ENCODE results near the gene ANKS3.

ANKS3 gene

DNA sequence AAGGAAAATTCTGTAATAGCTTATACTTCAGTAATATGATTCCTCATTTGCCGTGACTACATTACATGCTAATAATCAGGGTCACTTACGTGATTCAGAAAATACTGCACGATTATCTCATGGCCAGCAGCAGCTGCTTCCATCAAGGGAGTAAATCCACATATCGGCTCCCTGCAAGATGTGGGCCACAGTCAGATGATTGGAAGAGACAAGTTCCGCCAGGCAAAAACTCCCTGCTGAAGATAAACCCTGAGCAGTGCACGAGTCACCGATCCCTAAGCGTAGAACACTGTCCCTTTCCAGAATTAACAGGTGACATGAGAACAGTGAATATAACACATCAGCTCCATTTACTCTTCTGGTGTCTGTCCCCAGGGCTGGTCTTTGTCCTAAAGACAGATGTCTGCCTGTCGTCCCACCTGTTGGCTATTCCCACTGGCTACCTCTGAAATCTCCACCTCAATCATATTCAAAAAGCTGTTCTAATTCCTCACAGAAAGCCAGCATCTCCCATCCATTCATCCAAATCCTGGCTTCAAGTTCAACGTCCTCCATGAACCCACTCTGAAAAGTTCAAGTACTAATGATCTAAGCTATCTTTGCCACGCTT, 9.3 kb downstream of the ANKS3 start:
- Histone ChIP-seq H3K27me3 (ENCODE audit: low read depth, low read length) (no peaks in the 10 kb centered on the region), H3K4me3 (ENCODE audit: low read length) (no peak overlapping the region), H2AFZ (ENCODE audit: low read depth, low read length) (no peak overlapping the region), H4K20me1 (ENCODE audit: insufficient read depth, low read length) (no peaks in the 10 kb centered on the region), H3K9ac (ENCODE audit: low read length) (no peak overlapping the region), H3K9me3 (ENCODE audit: insufficient read depth, low read length) (no peaks in the 10 kb centered on the region), H3K4me1 (ENCODE audit: low read length) (no peaks in the 10 kb centered on the region), H3K27ac (ENCODE audit: low read length) (no peak overlapping the region), H3K79me2 (ENCODE audit: low read length) (no peaks in the 10 kb centered on the region), H3K4me2 (ENCODE audit: low read length) (no peak overlapping the region), H3K36me3 (replicated peaks; ENCODE audit: low read depth, low read length) (peaks cover 2% of the 10 kb centered on the region)
- TF ChIP-seq EZH2phosphoT487 (IDR thresholded peaks at IDR 0.05; ENCODE audit: low read depth): no peak
- TF ChIP-seq, protein P1, sequence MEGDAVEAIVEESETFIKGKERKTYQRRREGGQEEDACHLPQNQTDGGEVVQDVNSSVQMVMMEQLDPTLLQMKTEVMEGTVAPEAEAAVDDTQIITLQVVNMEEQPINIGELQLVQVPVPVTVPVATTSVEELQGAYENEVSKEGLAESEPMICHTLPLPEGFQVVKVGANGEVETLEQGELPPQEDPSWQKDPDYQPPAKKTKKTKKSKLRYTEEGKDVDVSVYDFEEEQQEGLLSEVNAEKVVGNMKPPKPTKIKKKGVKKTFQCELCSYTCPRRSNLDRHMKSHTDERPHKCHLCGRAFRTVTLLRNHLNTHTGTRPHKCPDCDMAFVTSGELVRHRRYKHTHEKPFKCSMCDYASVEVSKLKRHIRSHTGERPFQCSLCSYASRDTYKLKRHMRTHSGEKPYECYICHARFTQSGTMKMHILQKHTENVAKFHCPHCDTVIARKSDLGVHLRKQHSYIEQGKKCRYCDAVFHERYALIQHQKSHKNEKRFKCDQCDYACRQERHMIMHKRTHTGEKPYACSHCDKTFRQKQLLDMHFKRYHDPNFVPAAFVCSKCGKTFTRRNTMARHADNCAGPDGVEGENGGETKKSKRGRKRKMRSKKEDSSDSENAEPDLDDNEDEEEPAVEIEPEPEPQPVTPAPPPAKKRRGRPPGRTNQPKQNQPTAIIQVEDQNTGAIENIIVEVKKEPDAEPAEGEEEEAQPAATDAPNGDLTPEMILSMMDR (IDR thresholded peaks at IDR 0.05; ENCODE audit: low read depth, low read length): no peak

DNA sequence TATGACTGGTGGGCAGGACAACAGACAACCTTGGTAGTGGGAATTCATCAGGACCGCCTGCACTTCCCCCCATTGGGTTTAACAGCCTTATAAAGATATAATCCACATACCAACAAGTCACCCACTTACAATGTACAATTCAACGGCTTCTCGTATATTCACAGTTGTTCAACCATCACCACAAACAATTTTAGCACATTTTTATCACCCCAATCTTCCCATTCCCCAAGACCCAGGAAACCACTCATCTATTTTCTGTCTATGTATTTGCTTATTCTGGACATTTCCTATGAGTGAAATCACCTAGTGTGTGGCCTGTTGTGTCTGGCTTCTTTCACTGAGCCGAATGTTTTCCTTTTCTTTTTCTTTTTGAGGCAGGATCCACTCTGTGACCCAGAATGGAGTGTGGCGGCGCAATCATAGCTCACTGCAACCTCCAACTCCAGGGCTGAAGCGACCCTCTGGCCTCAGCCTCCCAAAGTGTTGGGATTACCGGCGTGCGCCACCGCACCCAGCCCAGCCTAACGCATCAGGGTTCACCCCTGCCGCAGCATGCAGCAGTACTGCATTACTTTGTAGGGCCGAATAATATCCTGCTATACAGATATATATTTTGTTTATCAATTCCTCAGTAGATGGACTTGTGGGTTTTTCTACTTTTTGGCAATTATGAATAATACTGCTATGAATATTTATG, 10.9 kb downstream of the ANKS3 start:
- H3K4me3 ChIP-seq (ENCODE audit: low read length): no peak overlapping the region
- H3K36me3 ChIP-seq (replicated peaks; ENCODE audit: low read depth, low read length): peaks cover 2% of the 10 kb centered on the region
- H3K27me3 ChIP-seq (ENCODE audit: low read depth, low read length): no peaks in the 10 kb centered on the region
- H3K9me3 ChIP-seq (ENCODE audit: insufficient read depth, low read length): no peaks in the 10 kb centered on the region
- no peaks in the 10 kb centered on the region for H4K20me1 ChIP-seq (ENCODE audit: insufficient read depth, low read length)
- no peak for TF ChIP-seq EZH2phosphoT487 (IDR thresholded peaks at IDR 0.05; ENCODE audit: low read depth)
- TF ChIP-seq, protein P1 (IDR thresholded peaks at IDR 0.05; ENCODE audit: low read depth, low read length): no peak
- H3K79me2 ChIP-seq (ENCODE audit: low read length): no peaks in the 10 kb centered on the region
- no peak overlapping the region for H3K9ac ChIP-seq (ENCODE audit: low read length)
- H2AFZ ChIP-seq (ENCODE audit: low read depth, low read length): no peak overlapping the region
- H3K27ac ChIP-seq (ENCODE audit: low read length): no peak overlapping the region
- no peak overlapping the region for H3K4me2 ChIP-seq (ENCODE audit: low read length)
- 0 out of 2 replicates have a peak, but pooled peaks cover 3% of the 10 kb centered on the region for H3K4me1 ChIP-seq (ENCODE audit: low read length)

DNA sequence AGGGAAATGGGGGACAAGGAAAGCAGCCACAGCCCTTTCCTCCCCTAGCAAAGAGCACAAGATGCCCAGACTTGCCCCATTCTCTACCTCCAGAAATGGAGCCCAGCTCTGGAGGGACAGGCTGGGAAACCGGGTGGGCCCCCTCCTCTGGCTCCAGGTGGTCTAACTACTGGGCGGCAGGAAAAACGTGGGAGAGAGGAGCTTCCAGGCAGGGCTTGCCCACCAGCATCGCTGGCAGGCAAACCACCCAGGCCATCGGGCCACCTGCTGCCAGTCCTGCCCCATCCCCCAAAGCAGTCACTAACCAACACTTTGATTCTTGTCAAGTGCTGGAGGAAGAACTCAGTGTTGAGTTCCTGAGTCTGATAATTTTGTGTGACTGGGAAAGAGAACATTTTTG, 15.6 kb downstream of the ANKS3 start:
- no peaks in the 10 kb centered on the region for H3K9me3 ChIP-seq (ENCODE audit: insufficient read depth, low read length)
- H3K9ac ChIP-seq (ENCODE audit: low read length): no peak overlapping the region
- H2AFZ ChIP-seq (ENCODE audit: low read depth, low read length): no peak overlapping the region
- no peak for TF ChIP-seq EZH2phosphoT487 (IDR thresholded peaks at IDR 0.05; ENCODE audit: low read depth)
- TF ChIP-seq, protein P1 (IDR thresholded peaks at IDR 0.05; ENCODE audit: low read depth, low read length): no peak
- no peak overlapping the region for H3K4me3 ChIP-seq (ENCODE audit: low read length)
- no peak overlapping the region for H3K4me2 ChIP-seq (ENCODE audit: low read length)
- no peak overlapping the region for H3K27ac ChIP-seq (ENCODE audit: low read length)
- 0 out of 2 replicates have a peak, but pooled peaks cover 3% of the 10 kb centered on the region for H3K4me1 ChIP-seq (ENCODE audit: low read length)
- no peaks in the 10 kb centered on the region for H3K36me3 ChIP-seq (replicated peaks; ENCODE audit: low read depth, low read length)
- no peaks in the 10 kb centered on the region for H4K20me1 ChIP-seq (ENCODE audit: insufficient read depth, low read length)
- no peaks in the 10 kb centered on the region for H3K27me3 ChIP-seq (ENCODE audit: low read depth, low read length)
- no peaks in the 10 kb centered on the region for H3K79me2 ChIP-seq (ENCODE audit: low read length)

DNA sequence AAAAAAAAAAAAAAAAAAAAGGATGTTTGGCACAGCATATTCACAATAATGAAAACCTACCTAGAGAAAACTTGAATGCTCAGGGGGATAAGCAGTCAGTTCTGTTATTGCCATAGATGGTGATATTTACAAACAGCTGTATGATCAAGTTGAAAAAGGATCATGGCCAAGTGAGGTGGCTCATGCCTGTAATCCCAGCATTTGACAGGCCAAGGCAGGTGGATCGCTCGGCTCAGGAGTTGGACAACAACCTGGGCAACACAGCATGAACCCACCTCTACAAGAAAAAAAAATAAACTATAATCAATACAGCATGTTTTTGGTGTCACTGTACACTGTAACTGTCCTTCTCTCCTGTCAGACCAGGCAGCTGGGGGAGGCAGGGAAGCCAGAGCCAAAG, 19.1 kb downstream of the ANKS3 start:
- peaks cover 3% of the 10 kb centered on the region for H3K36me3 ChIP-seq (replicated peaks; ENCODE audit: low read depth, low read length)
- no peaks in the 10 kb centered on the region for H3K79me2 ChIP-seq (ENCODE audit: low read length)
- H3K9ac ChIP-seq (ENCODE audit: low read length): no peak overlapping the region
- H4K20me1 ChIP-seq (ENCODE audit: insufficient read depth, low read length): no peaks in the 10 kb centered on the region
- H3K9me3 ChIP-seq (ENCODE audit: insufficient read depth, low read length): no peaks in the 10 kb centered on the region
- H3K4me2 ChIP-seq (ENCODE audit: low read length): no peak overlapping the region
- H3K27ac ChIP-seq (ENCODE audit: low read length): no peak overlapping the region
- no peaks in the 10 kb centered on the region for H3K27me3 ChIP-seq (ENCODE audit: low read depth, low read length)
- H3K4me3 ChIP-seq (ENCODE audit: low read length): no peak overlapping the region
- TF ChIP-seq EZH2phosphoT487 (IDR thresholded peaks at IDR 0.05; ENCODE audit: low read depth): no peak
- TF ChIP-seq, protein P1 (IDR thresholded peaks at IDR 0.05; ENCODE audit: low read depth, low read length): no peak
- H2AFZ ChIP-seq (ENCODE audit: low read depth, low read length): no peak overlapping the region
- 0 out of 2 replicates have a peak, but pooled peaks cover 3% of the 10 kb centered on the region for H3K4me1 ChIP-seq (ENCODE audit: low read length)

Measured in OCI-LY3 (cell line).